Central memory CD8-positive, alpha-beta T cell (primary cell): ENCODE results near the gene CTBP2.

Experiments
- ATAC-seq: fragments of 150-1000 bp; cut with Tn5 transposase; replicated peaks from 2 replicates; pipeline ENCODE4 v1.10.0; 2022; ENCODE audit warnings: mild to moderate bottlenecking, moderate FRiP score, moderate number of reproducible peaks; ENCODE audit not compliant: poor library complexity, severe bottlenecking; ENCODE audit errors: extremely low read depth
- DNase-seq, 2 donors: peaks; one replicate each; pipeline ENCODE4 v3.0.0; 2021; ENCODE audit warnings: low spot score in 2 of 2
- H3K27ac Mint-ChIP-seq: one replicate; pipeline ENCODE4 v1.8.0; 2022; ENCODE audit warnings: low read depth, mild to moderate bottlenecking, moderate library complexity, mixed read lengths
- H3K27me3 Mint-ChIP-seq: one replicate; pipeline ENCODE4 v1.8.0; 2022; ENCODE audit warnings: mixed read lengths
- H3K36me3 Mint-ChIP-seq: one replicate; pipeline ENCODE4 v1.8.0; 2022; ENCODE audit warnings: mild to moderate bottlenecking, moderate library complexity, mixed read lengths; ENCODE audit not compliant: insufficient read depth
- H3K4me1 Mint-ChIP-seq: one replicate; pipeline ENCODE4 v1.8.0; 2022; ENCODE audit warnings: mixed read lengths
- H3K4me3 Mint-ChIP-seq: one replicate; pipeline ENCODE4 v1.8.0; 2022; ENCODE audit warnings: mild to moderate bottlenecking, moderate library complexity, mixed read lengths
- H3K9me3 Mint-ChIP-seq: one replicate; pipeline ENCODE4 v1.8.0; 2022; ENCODE audit warnings: mixed read lengths

The CTBP2 gene

DNA sequence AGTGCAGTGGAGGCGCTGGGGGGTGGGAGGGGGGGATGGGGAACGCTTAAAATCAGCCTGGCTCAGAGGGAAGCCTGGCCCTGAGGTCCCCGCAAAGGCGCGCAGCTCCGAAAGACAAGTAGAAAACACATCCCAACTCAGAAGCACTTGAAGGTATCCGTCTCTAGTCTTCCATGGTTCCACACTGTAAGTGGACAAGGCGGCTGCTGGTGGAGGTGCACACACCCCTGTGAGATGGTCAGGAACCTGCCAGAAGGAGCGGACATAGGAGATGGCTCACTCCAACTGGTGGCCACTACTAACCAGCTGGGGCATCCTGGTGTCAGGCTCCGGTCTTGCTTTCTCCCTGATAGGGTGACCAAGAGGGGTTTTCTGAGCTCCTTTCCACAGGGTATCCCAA lies 41.7 kb downstream of the CTBP2 start:
- H3K4me1 Mint-ChIP-seq: peaks cover 5% of the 10 kb centered on the region

DNA sequence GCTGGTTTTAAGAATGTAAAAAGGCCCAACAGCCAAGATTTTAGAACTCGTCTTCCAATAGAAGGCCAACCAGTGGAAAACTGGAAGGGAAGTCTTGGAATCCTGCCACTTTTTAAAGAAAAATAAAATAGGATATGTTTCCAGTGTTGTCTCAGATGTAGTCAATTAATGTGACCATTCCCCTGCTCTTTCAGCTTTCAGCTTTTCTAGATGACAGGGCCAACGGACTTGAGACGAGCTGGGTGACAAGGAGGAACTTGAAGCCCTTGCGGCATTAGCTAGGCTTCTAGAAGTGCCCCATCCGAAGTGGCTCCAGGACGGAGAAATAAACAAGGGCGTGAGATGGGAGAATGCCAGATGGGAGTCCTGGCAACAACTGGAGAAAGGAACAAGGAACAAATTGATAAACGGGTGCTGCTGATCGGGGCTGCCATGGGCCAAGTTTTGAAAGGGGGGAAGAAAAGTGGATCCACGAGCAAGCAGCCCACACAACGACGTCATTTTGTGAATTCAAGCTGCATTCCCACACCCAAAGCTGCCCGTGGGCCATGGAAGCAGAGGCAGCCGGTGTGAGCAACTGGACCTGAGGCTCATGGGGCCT lies 42.3 kb downstream of the CTBP2 start:
- DNase-seq: no peak
- peaks cover 5% of the 10 kb centered on the region for H3K4me1 Mint-ChIP-seq
- H3K27ac Mint-ChIP-seq: no peak overlapping the region
- ATAC-seq: no peak
- no peaks in the 10 kb centered on the region for H3K9me3 Mint-ChIP-seq
- peaks cover 15% of the 10 kb centered on the region for H3K27me3 Mint-ChIP-seq
- H3K4me3 Mint-ChIP-seq: no peak overlapping the region
- H3K36me3 Mint-ChIP-seq: peaks cover 2% of the 10 kb centered on the region

More for the DNA sequence above, 41.7 kb downstream of the CTBP2 start:
- no peak for DNase-seq
- Mint-ChIP-seq H3K4me3 (no peak overlapping the region), H3K36me3 (peaks cover 2% of the 10 kb centered on the region), H3K27me3 (peaks cover 19% of the 10 kb centered on the region), H3K9me3 (no peaks in the 10 kb centered on the region), H3K27ac (no peak overlapping the region)
- ATAC-seq: no peak

DNA sequence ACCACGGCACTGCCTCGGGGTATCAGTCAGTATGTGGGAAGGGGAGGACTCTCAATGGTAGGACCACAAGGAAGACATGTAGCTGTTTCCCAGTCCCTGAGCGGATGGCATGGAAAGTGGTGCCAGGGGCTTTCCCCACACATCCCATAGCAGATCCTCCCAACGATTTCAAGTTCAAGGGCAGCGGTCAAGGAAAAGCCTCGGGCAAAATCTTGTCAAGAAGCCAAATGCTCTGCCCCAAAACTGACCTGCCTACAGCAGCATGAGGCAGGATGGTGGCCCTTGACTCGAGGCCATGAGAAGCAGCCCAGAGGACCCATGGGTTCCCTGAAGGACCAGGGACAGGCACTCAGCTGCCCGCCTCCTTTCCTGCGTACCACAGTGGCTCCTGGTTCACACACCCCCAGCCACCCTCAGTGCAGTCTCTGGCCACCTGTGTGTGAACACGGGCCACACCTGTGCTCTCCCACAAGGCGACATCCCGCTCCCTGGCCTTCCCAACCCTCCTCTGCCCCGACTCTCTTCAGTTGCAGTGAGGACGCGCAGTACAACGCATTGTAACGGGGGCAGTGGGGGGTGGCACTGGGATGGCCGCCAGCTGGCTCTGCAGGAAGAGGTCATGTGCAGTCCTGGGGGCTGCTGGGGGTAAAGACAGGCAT lies 43.6 kb downstream of the CTBP2 start:
- H3K4me3 Mint-ChIP-seq: no peak overlapping the region
- H3K27ac Mint-ChIP-seq: no peak overlapping the region
- DNase-seq (no peak), ATAC-seq (no peak)
- peaks cover 15% of the 10 kb centered on the region for H3K27me3 Mint-ChIP-seq
- H3K36me3 Mint-ChIP-seq: peaks cover 2% of the 10 kb centered on the region
- H3K4me1 Mint-ChIP-seq: peaks cover 5% of the 10 kb centered on the region
- no peaks in the 10 kb centered on the region for H3K9me3 Mint-ChIP-seq

DNA sequence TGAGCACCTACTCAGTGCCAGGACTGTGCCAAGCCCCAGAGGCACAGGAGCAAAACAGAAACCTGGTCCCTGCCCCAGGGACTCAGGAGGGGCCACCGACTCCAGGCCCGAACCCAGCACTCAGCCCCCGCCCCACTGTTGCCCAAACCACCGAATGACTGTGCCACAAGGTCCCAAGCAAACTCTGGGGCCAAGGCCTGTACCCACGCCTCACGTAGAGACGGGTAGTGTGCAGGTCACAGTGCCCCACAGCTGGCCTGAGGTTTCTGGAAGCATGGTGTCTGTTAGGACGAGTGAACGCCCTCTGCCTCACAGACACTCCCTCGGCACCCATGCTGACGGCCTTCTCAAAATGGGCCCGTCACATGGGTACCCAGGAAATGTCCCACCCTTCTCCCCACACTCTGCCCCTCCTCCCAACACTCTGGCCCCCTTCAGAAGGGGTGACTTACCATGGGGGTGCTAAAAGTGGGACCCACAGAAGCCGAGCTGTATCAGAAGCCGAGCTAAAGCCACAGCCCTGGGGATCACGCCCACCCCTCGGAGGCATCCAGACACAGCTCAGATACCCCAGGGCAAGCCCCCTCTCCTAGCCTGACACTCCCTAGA lies 44.2 kb downstream of the CTBP2 start:
- peaks cover 15% of the 10 kb centered on the region for H3K27me3 Mint-ChIP-seq
- H3K36me3 Mint-ChIP-seq: peaks cover 2% of the 10 kb centered on the region
- no peak overlapping the region for H3K27ac Mint-ChIP-seq
- H3K9me3 Mint-ChIP-seq: no peaks in the 10 kb centered on the region
- no peak for ATAC-seq
- peaks cover 5% of the 10 kb centered on the region for H3K4me1 Mint-ChIP-seq
- no peak overlapping the region for H3K4me3 Mint-ChIP-seq
- no peak for DNase-seq

DNA sequence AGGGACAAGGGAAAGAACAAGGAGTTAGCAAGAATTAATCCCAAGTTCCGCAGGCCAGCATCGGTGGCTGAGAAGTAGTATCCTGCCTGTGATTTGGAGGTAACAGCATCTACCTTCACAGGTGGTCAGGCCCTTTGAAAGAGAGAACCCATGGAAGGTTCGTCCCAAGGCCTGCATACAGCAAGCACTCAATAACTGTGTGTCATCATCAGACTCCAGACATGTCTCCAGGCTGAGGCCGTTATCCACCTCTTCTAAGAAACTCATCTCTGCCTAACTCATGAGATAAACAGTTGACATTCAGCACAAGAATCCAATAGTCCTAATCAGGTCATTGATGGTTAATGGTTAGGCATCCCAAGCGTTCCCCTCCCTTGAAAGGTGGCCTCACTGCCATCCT lies 45.0 kb downstream of the CTBP2 start:
- Mint-ChIP-seq H3K36me3 (peaks cover 2% of the 10 kb centered on the region), H3K4me3 (no peak overlapping the region), H3K27ac (no peak overlapping the region), H3K27me3 (peaks cover 15% of the 10 kb centered on the region), H3K9me3 (no peaks in the 10 kb centered on the region), H3K4me1 (peaks cover 5% of the 10 kb centered on the region)
- ATAC-seq (no peak), DNase-seq (no peak)

DNA sequence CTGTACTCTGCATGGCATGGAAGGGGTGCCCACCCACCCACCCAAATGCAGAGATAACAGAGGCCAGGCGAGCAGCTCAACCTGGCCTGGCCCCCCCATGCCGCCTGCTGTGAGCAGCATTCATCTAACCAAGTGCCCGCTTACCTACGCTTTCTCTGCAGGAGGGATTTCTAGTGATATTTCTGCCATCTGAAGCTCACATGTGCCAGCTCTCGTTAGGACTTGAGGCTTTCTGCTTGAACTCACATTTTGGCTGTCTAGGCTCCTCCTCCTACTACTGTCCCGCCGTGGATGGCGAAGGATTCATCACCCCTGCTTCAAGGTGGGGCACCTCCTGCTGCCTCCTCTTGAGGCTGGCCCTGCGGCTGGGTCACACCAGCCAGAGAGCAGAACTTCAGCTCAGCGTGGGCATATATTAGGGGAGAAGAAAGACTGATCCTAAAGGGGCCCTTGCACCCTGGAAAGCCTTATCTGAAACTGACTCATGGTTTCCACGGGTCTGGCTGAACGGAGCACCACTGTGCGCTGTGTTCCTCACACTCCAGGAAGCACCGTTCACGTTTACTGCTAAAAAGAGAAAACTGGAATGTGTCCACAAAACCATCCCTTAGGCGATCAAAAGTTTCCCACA lies 45.5 kb downstream of the CTBP2 start:
- H3K9me3 Mint-ChIP-seq: no peaks in the 10 kb centered on the region
- H3K27ac Mint-ChIP-seq: no peak overlapping the region
- no peak for DNase-seq

DNA sequence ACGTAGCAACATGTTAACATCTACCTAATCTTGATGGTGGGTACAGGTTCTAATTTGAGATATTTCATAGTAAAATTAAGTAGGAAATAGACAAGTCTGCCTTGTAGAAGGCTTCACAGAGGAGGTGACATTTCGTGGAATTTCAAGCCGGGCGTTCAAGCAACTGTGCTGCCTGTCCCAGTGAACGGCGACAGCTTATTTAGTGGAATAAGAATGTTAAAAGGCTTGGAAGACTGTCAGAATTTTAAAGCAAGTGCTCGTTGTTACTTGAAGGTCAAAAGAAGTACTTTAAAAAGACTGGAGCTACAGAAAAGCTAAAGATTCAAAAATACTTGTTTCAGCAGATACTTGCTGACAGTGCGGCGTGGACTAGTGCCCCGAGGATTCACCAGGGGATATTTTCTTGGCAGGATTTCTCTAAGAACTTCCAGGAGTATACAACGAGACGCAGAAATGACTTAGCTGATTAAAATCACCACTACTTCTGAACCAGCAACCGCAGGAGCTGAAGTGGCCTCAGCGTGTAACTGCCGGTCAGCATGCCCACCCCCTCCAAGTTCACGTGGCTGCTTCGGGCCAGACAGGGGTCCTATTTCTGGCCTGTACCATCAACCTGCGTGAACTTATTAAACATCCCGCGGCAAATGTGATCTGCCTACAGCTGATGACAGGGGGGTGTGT lies 46.5 kb downstream of the CTBP2 start:
- Mint-ChIP-seq H3K27ac (no peak overlapping the region), H3K27me3 (peaks cover 9% of the 10 kb centered on the region), H3K4me3 (no peak overlapping the region), H3K4me1 (peaks cover 5% of the 10 kb centered on the region), H3K36me3 (no peaks in the 10 kb centered on the region), H3K9me3 (no peaks in the 10 kb centered on the region)
- ATAC-seq (no peak), DNase-seq (no peak)

More for the DNA sequence above, 45.5 kb downstream of the CTBP2 start:
- Mint-ChIP-seq H3K4me1 (peaks cover 5% of the 10 kb centered on the region), H3K27me3 (peaks cover 13% of the 10 kb centered on the region), H3K36me3 (peaks cover 2% of the 10 kb centered on the region), H3K4me3 (no peak overlapping the region)
- no peak for ATAC-seq

DNA sequence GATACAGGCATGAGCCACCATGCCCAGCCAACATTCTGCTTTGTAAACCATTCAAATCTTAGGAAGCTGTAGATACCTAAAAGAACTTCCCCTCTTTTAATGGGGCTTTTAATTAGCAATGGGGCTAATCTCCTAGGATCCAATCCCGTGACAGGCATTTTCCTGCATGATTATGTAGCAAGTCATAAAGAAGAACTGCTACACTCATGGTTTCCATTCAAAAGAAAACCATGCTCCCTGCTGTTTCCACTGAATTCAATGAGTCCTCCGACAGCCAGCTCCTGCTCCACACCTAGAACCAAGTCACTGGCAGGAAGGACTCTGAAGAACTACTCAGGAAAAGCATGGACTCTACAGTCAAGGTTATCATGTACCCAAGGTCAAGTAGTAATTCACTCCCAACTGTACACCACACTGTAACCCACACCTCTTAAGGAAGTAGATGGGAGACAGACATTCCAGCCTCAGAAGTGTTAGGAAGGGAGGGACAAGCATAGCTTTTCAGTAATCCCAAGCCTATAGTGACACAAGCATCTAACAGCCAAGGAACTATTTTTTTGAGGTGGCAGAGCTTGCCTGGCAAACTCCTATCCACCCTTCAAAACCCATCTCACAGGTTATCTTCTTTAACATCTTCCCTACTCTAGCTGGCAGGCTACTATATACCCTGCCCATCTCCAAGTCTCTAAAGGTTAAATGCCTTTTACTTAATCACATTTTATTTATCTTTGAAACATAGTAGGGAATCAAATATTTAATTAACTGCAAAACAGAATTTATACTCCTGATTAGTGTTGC lies 47.5 kb downstream of the CTBP2 start:
- Mint-ChIP-seq H3K27me3 (peaks cover 3% of the 10 kb centered on the region), H3K36me3 (no peaks in the 10 kb centered on the region), H3K4me3 (no peak overlapping the region), H3K27ac (no peak overlapping the region), H3K4me1 (peaks cover under 1% of the 10 kb centered on the region), H3K9me3 (no peaks in the 10 kb centered on the region)
- ATAC-seq (no peak), DNase-seq (no peak)

DNA sequence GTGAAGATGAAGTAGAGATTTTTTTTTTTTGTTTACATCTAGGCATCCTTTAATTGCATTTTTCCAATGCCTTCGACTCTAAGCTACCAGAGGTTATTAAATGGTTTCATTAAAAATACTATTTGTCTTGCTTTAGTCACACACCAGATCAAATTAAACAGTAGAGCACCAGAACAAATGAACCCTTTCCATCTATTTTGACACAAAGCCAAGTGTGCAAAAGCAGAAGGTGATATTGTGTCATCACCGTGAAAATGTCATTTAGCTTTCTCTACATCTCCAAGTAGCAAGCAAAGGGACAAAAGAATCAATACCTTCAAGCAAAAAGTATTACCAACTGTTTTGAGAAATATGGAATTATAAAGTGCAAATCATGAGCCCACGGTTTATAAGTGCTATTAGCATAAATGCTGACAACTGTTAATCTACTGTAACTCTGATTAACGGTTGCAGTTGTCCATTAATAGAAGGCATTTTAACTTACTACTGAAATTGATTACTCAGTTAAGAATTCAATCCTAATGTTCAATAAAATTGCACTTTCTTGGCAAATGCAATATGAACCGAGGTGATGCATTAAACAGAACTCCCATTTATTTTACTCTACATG lies 49.1 kb downstream of the CTBP2 start:
- Mint-ChIP-seq H3K9me3 (no peaks in the 10 kb centered on the region), H3K36me3 (no peaks in the 10 kb centered on the region), H3K4me3 (no peak overlapping the region), H3K27ac (no peak overlapping the region), H3K27me3 (peaks cover 2% of the 10 kb centered on the region), H3K4me1 (no peaks in the 10 kb centered on the region)
- DNase-seq (no peak), ATAC-seq (no peak)

DNA sequence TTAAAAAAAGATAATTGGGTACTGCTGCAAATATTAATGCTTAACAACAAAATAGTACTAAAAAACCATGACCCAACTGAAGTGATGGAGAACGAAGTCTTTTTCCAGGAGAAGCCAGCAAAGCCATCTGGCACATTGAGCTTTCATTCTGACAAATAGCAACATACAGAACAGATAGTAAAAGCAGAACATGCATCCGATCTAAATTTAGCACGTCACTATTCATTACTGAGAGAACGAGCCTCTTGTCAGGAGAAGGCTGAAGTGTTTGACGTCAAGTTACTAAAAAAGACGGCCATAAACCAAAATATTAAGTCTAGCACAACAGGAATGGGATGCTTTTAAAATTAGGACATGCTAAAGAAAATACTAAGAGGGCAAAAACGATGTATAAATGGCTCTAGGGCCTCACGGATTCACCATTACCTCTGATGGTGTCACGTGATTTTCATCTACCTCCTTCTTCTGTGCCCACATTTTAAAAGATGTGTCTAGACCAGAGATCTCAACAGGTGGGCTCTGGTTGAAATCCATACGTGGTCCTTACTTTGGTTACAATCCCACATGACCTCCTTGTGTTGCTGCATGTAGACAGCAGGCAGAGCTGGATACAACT lies 52.3 kb downstream of the CTBP2 start:
- no peak for DNase-seq
- Mint-ChIP-seq H3K27me3 (peaks cover 20% of the 10 kb centered on the region), H3K27ac (no peak overlapping the region), H3K4me1 (no peaks in the 10 kb centered on the region), H3K36me3 (no peaks in the 10 kb centered on the region), H3K4me3 (no peak overlapping the region), H3K9me3 (no peaks in the 10 kb centered on the region)
- no peak for ATAC-seq

DNA sequence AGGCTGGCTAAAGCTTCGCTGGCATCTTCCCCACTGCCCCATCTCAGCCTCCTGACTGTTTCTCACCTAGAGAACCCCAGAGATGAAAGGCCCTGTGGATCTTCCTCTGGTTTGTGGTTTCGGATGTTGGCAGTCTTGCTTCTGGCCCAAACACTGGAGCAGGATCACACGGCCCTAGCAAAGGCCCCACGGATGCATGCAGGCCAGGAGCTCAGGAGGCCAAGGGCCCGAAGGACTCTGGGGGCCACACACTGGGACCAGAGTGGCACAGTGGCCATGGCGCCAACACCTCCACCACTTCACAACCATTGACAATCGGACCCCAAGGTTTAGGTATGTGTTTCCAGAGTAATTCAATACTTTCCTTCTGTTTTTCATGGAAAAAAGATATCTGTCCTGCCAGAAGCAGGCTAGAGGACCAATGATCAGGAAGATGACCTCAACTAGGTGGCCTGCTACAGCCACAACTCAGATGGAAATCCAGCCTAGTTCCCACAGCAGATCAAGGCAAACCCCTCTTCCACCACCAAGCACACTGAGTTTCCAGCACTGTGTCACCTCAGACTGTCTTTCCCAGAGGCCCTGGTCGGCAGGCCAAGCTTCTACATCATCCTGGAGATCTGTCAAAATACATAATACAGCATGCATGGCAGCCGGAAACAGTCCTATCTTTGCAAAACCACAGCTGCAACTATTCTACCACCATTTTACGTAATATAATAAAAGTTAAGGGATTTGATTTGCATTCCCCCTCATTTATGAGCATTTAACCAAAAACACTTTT lies 53.0 kb downstream of the CTBP2 start:
- Mint-ChIP-seq H3K27ac (no peak overlapping the region), H3K4me3 (no peak overlapping the region), H3K36me3 (no peaks in the 10 kb centered on the region), H3K27me3 (peaks cover 20% of the 10 kb centered on the region), H3K9me3 (no peaks in the 10 kb centered on the region), H3K4me1 (no peaks in the 10 kb centered on the region)
- DNase-seq: no peak
- no peak for ATAC-seq
